Measurements from ENCODE around the gene MCTP1.

DNA sequence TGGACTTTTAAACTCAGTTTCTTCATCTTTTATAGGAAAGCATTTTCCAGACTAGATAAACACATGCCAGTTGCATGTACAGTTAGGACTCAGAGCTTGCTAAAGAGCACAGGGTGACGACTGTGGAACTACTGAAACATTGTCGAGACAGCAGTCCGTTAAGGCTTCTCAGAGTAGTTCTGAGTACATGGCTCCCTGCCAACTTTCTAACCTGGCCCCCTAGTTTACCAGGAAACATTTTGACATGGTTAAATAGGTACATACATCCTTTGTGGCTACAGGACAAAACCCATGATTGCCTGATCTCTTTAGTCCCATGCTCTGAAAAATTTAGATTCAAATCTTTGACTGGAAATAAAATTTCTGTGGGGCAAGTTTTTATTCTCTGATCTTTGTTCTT lies 536.7 kb downstream of the MCTP1 start:
- TF ChIP-seq, protein P1, sequence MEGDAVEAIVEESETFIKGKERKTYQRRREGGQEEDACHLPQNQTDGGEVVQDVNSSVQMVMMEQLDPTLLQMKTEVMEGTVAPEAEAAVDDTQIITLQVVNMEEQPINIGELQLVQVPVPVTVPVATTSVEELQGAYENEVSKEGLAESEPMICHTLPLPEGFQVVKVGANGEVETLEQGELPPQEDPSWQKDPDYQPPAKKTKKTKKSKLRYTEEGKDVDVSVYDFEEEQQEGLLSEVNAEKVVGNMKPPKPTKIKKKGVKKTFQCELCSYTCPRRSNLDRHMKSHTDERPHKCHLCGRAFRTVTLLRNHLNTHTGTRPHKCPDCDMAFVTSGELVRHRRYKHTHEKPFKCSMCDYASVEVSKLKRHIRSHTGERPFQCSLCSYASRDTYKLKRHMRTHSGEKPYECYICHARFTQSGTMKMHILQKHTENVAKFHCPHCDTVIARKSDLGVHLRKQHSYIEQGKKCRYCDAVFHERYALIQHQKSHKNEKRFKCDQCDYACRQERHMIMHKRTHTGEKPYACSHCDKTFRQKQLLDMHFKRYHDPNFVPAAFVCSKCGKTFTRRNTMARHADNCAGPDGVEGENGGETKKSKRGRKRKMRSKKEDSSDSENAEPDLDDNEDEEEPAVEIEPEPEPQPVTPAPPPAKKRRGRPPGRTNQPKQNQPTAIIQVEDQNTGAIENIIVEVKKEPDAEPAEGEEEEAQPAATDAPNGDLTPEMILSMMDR (IDR thresholded peaks at IDR 0.05; ENCODE audit: poor library complexity), result no peak
- TF ChIP-seq EZH2phosphoT487 (IDR thresholded peaks at IDR 0.05; ENCODE audit: low read depth, severe bottlenecking, unreplicated experiment), result no peak

Data from hepatocyte (in vitro differentiated cells).